Measurements from ENCODE around the gene SUPT6H. TPM values are rescaled to one million over a fixed set of nuclear protein-coding genes. Genes with fewer than 3 reads are reported as not detected.

The SUPT6H gene
- total RNA-seq, 4 donors from 2014 or later = 50.8 to 167 (median 61.6) TPM

GRCh38 chr17:28724500-28725165, 62.6 kb downstream of the SUPT6H start:
- 59 to 61% methylated on average over 9 to 10 of the region's 10 CpGs for WGBS, 2 donors (ENCODE audit: low coverage in 1 of 2)
- Histone ChIP-seq H3K4me3 (no peak overlapping the region), H3K27me3 (no peaks in the 10 kb centered on the region), H3K36me3 (peaks cover 0 to 25% (median 9%) of the 10 kb centered on the region in 4 donors), H3K4me1 (peaks cover 32 to 74% (median 64%) of the 10 kb centered on the region in 4 donors), H3K27ac (peak overlapping the region; percentile 97 to 98 (median 97)), H3K9me3 (no peaks in the 10 kb centered on the region)
- in situ Hi-C loops (cut with MboI; ENCODE audit: low pct_ligation_motif_present in 1 of 4, low pct_unique_long_range_greater_than_20kb in 1 of 4, low sequenced_read_pairs in 3 of 4) (no loop called here), intact Hi-C loops (cut with DNase I; ENCODE audit: low total_unique reads) (loop anchor here (10.0 kb wide), 2 partner anchors 230 to 390 kb away; partner anchors contain the start of gene PHF12)
- no peak for DNase-seq
- TF ChIP-seq POLR2AphosphoS5 (IDR thresholded peaks at IDR 0.05) = no peak
- no peak for TF ChIP-seq EP300 (IDR thresholded peaks at IDR 0.05; ENCODE audit: low read depth)
- TF ChIP-seq CTCF (IDR thresholded peaks at IDR 0.05) = no peak
- no peak for TF ChIP-seq POLR2A (IDR thresholded peaks at IDR 0.05)

GRCh38 chr17:28725166-28725659, 63.2 kb downstream of the SUPT6H start:
- H3K4me3 ChIP-seq = peak overlapping the region in 3 of 4 donors; percentile 60 to 77 (median 67)
- peaks cover 0 to 25% (median 9%) of the 10 kb centered on the region in 4 donors for H3K36me3 ChIP-seq
- no peak for DNase-seq
- H3K9me3 ChIP-seq = no peaks in the 10 kb centered on the region
- no peaks in the 10 kb centered on the region for H3K27me3 ChIP-seq
- no peak for TF ChIP-seq POLR2A (IDR thresholded peaks at IDR 0.05)
- peak in 2 of 3 donors; percentile 35 for TF ChIP-seq POLR2AphosphoS5 (IDR thresholded peaks at IDR 0.05)
- TF ChIP-seq CTCF (IDR thresholded peaks at IDR 0.05) = peak in 2 of 5 experiments; percentile 13 to 15
- H3K4me1 ChIP-seq = peaks cover 32 to 77% (median 66%) of the 10 kb centered on the region in 4 donors
- intact Hi-C loops (cut with DNase I; ENCODE audit: low total_unique reads) (loop anchor here (10.0 kb wide), 2 partner anchors 230 to 390 kb away; partner anchors contain the start of gene PHF12), in situ Hi-C loops (cut with MboI; ENCODE audit: low pct_ligation_motif_present in 1 of 4, low pct_unique_long_range_greater_than_20kb in 1 of 4, low sequenced_read_pairs in 3 of 4) (no loop called here)
- H3K27ac ChIP-seq = peak overlapping the region; percentile 97 to 98 (median 97)
- 18% methylated on average over 20 of the region's 20 CpGs; no CpG with 5 or more reads in 1 of the 2 donors for WGBS, 2 donors (ENCODE audit: low coverage in 1 of 2)

GRCh38 chr17:28725660-28726225, 63.7 kb downstream of the SUPT6H start:
- intact Hi-C loops (cut with DNase I; ENCODE audit: low total_unique reads) (loop anchor here (1.0 to 10.0 kb wide), 4 partner anchors 23 to 389 kb away; partner anchors contain the start of gene PHF12), in situ Hi-C loops (cut with MboI; ENCODE audit: low pct_ligation_motif_present in 1 of 4, low pct_unique_long_range_greater_than_20kb in 1 of 4, low sequenced_read_pairs in 3 of 4) (no loop called here)
- Histone ChIP-seq H3K4me1 (peaks cover 32 to 77% (median 61%) of the 10 kb centered on the region in 4 donors), H3K4me3 (peak overlapping the region; percentile 32 to 77 (median 64)), H3K27ac (peak overlapping the region; percentile 97 to 98 (median 97)), H3K9me3 (no peaks in the 10 kb centered on the region), H3K27me3 (no peaks in the 10 kb centered on the region), H3K36me3 (peaks cover 0 to 25% (median 9%) of the 10 kb centered on the region in 4 donors)
- 1% methylated on average over 35 of the region's 45 CpGs; no CpG with 5 or more reads in 1 of the 2 donors for WGBS, 2 donors (ENCODE audit: low coverage in 1 of 2)
- DNase-seq = peak; percentile 73
- TF ChIP-seq CTCF (IDR thresholded peaks at IDR 0.05) (no peak), POLR2AphosphoS5 (IDR thresholded peaks at IDR 0.05) (peak in 2 of 3 donors; percentile 54 to 57), EP300 (IDR thresholded peaks at IDR 0.05; ENCODE audit: low read depth) (no peak), POLR2A (IDR thresholded peaks at IDR 0.05) (peak; percentile 49)

- H3K9me3 ChIP-seq = no peaks in the 10 kb centered on the region
- TF ChIP-seq POLR2A (IDR thresholded peaks at IDR 0.05) (no peak), EP300 (IDR thresholded peaks at IDR 0.05; ENCODE audit: low read depth) (no peak), CTCF (IDR thresholded peaks at IDR 0.05) (no peak), POLR2AphosphoS5 (IDR thresholded peaks at IDR 0.05) (no peak)
- no peaks in the 10 kb centered on the region for H3K27me3 ChIP-seq
- H3K4me3 ChIP-seq = peak within 1 kb of the TSS; percentile 60 to 77 (median 64)
- intact Hi-C loops (cut with DNase I; ENCODE audit: low total_unique reads) (loop anchor here (1.0 to 10.0 kb wide), 4 partner anchors 23 to 389 kb away; partner anchors contain the start of gene PHF12), in situ Hi-C loops (cut with MboI; ENCODE audit: low pct_ligation_motif_present in 1 of 4, low pct_unique_long_range_greater_than_20kb in 1 of 4, low sequenced_read_pairs in 3 of 4) (no loop called here)
- peaks cover 0 to 25% (median 9%) of the 10 kb centered on the region in 4 donors for H3K36me3 ChIP-seq
- peaks cover 27 to 72% (median 56%) of the 10 kb centered on the region in 4 donors for H3K4me1 ChIP-seq
- WGBS, 2 donors (ENCODE audit: low coverage in 1 of 2) = 0% methylated on average over 37 of the region's 49 CpGs; no CpG with 5 or more reads in 1 of the 2 donors
- H3K27ac ChIP-seq = peak within 1 kb of the TSS; percentile 97 to 98 (median 97)
- DNase-seq = peak; percentile 79
Observed at GRCh38 chr17:28726226-28726626, 64.2 kb downstream of the SUPT6H start, which contains the start of gene TLCD1. Gene TLCD1, minus strand, starts transcription at chr17:28726233. Its CDS starts 136 bp downstream, at chr17:28726097.

Measured in transverse colon (tissue), 4 donors.